GM10266 (cell line): ENCODE data around the gene TMEM235.
A peak's percentile ranks its signal among the peaks of the same experiment; 100 is the strongest.

Experiments used
- DNase-seq: peaks from one replicate; pipeline ENCODE4 v3.0.0; 2012; ENCODE audit errors: extremely low spot score
- CTCF ChIP-seq: IDR thresholded peaks from 2 replicates; pipeline ENCODE4 v1.5.1; 2012; ENCODE audit warnings: mild to moderate bottlenecking, low read depth; ENCODE audit not compliant: control insufficient read depth, insufficient read depth; ENCODE audit errors: missing control alignments

The TMEM235 gene

DNA sequence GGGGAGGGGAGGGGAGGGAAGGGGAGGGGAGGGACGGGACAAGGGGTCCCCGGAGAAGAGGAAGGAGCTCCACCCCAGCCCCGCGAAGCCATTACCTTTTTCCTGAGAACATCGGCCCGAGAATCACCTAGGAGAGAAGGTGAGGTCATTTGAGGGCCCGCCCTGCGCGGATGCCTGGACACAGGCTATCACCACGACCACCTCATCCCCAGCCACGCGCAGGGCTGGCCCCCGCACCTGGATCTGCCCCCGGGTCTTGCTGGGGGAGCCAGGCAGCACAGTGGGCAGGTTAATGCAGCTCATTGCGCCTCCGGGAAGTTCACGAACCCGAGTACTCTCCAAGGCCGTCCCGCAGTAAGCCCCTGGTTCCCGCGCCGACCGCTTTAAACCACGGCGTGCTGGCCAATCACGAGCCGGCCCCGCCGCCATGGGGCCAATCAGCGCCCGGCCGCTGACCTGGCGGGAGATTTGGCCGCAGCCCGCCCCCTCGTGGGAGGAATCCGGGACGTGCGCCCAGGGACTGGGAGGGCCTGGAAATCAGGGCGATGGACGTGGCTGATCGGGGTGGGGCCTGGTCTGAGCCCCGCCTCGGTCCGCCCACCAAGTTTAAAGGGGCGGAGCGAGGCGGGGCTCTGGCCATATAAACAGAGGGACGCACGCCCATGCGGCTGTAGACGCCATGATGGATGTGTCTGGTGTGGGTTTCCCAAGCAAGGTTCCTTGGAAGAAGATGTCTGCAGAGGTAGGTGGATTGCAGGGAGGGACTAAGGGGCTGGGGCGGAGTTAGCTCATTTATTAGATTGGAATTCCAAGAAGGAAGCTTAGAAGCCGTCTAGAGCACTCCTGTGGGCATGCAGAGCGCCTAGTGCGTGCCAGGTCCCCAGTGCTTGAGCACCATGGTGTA, 44.5 kb upstream of the TMEM235 start, which contains the start of the genes AFMID and TK1:
Gene AFMID (plus strand): TSS at position 671 of the 904 bp plus-strand sequence. CDS start 9 bp downstream, at position 680.
Gene TK1 (minus strand): TSS at position 361 of the 904 bp plus-strand sequence. CDS start 58 bp downstream, at position 303.
- peak; percentile 43 for TF ChIP-seq CTCF
- peak; percentile 98 for DNase-seq

- no peak for TF ChIP-seq CTCF
- no peak for DNase-seq
Observed at GRCh38 chr17:78196716-78197115, 34.7 kb upstream of the TMEM235 start.

DNA sequence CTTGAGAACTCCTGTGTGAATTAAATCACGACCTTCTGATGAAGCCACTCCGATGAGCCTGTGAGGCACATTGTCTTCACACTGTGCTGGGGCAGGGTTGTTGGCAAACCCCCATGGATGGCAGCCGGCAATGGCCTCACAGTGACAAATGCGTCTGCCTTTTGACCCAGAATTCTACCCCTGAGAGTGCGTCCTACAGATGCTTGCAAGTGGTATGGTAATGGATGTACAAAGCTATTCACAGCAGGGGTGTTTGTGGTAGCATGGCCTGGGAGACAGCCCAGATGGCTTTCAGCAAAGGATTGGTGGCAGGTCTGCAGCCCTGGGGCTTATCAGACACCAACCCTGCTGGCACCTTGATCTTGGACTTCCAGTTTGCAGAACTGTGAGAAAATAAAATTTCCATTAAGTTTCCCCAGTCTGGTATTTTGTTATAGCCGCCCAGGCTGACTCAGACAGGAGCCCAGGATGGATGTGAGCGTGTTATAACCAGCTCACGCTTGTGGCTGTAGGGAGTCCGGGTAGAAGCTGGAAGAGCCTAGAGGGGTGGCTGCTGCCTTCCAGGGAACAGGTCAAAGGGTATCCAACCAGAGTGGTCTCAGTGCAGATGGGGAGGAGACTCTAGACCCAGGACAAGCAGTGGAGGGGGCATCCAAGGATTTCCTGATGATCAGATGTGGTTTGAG, 34.1 kb upstream of the TMEM235 start:
- TF ChIP-seq CTCF: no peak
- DNase-seq: no peak

DNA sequence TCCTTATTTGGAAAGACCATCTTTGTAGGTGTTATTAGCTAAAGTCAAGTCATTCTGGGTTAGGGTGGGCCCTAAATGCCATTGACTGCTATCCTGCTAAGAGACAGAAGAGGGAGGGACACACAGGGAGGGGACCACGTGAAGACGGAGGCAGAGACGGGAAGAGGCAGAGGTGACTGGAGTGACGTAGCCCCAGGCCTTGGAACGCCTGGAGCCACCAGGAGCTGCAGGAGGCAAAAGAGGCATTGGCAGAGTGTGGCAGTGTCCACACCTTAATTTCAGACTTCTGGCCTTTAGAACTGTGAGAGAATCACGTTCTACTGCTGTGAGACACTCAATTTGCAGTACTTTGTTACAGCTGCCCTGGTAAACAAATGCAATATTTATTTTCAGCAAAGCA, 31.0 kb upstream of the TMEM235 start:
- no peak for TF ChIP-seq CTCF
- DNase-seq: no peak

GRCh38 chr17:78202666-78203065, 28.8 kb upstream of the TMEM235 start:
- DNase-seq: no peak
- no peak for TF ChIP-seq CTCF

GRCh38 chr17:78204387-78205123, 26.9 kb upstream of the TMEM235 start:
- DNase-seq: no peak

More at GRCh38 chr17:78204387-78205123, 26.9 kb upstream of the TMEM235 start:
- no peak for TF ChIP-seq CTCF
